SK-N-SH (cell line): ENCODE data around the gene MUC5B. TPM values are rescaled to one million over a fixed set of nuclear protein-coding genes. Genes with fewer than 3 reads are reported as not detected.
A peak's percentile ranks its signal among the peaks of the same experiment; 100 is the strongest.

Experiments
- CTCF ChIA-PET: fragments of 300-600, 350-600 bp; formaldehyde crosslinking; extraction: SDS; loops from one replicate; lab custom pipeline; 2021; lab: Yijun Ruan, JAX
- POLR2A ChIA-PET: fragments of 350-600 bp; sonication (Branson Sonifier 250); formaldehyde crosslinking; extraction: SDS; loops from one replicate; lab custom pipeline; 2020; ENCODE audit warnings: antibody characterized with exemption, inconsistent platforms; lab: Yijun Ruan, JAX
- DNase-seq: peaks from one replicate; pipeline ENCODE4 v3.0.0; 2012
- H2AFZ ChIP-seq: fragments of 200-600 bp; sonication (generic); 2 replicates; pipeline ENCODE4 v1.8.1; 2016; ENCODE audit warnings: antibody characterized with exemption, mild to moderate bottlenecking, low read depth
- H3F3A ChIP-seq: fragments of 200-600 bp; sonication (generic); replicated peaks from 2 replicates; pipeline ENCODE3; 2016; ENCODE audit warnings: antibody characterized with exemption, mild to moderate bottlenecking; ENCODE audit not compliant: insufficient read depth
- H3K27ac ChIP-seq, 2 experiments: fragments of 200-500 bp in 1 of 2; fragments of 200-600 bp in 1 of 2; sonication (Bioruptor generic) in 1 of 2; sonication (generic), shearing (Covaris generic) in 1 of 2; 2 replicates each; pipeline versions ENCODE4 v1.5.1 to v1.6.1; 2014 to 2016; ENCODE audit warnings: low read depth in 2 of 2, inconsistent platforms in 1 of 2, low read length in 1 of 2, mild to moderate bottlenecking in 1 of 2, mixed read lengths in 1 of 2
- H3K27me3 ChIP-seq: fragments of 200-600 bp; sonication (generic), shearing (Covaris generic); 2 replicates; pipeline ENCODE4 v1.6.1; 2016; ENCODE audit warnings: mixed run types; ENCODE audit not compliant: insufficient read depth
- H3K36me3 ChIP-seq, 2 experiments: fragments of 200-500 bp in 1 of 2; fragments of 200-600 bp in 1 of 2; sonication (Bioruptor generic) in 1 of 2; sonication (generic) in 1 of 2; replicated peaks in 1 of 2; 2 replicates each; pipeline versions ENCODE3 to v1.5.1; 2014 to 2016; ENCODE audit warnings: low read length in 1 of 2, mild to moderate bottlenecking in 1 of 2; ENCODE audit not compliant: insufficient read depth in 2 of 2, control insufficient read depth in 1 of 2
- H3K4me1 ChIP-seq, 2 experiments: fragments of 200-500 bp in 1 of 2; fragments of 200-600 bp in 1 of 2; sonication (Bioruptor generic) in 1 of 2; sonication (generic), shearing (Covaris generic) in 1 of 2; 2 replicates each; pipeline versions ENCODE4 v1.5.1 to v1.6.1; 2014 to 2016; ENCODE audit warnings: low read depth in 1 of 2, low read length in 1 of 2, mixed run types in 1 of 2; ENCODE audit not compliant: insufficient read depth in 2 of 2, control insufficient read depth in 1 of 2
- H3K4me2 ChIP-seq: fragments of 200-600 bp; sonication (generic), shearing (Covaris generic); 2 replicates; pipeline ENCODE4 v1.6.1; 2017; ENCODE audit warnings: mixed run types
- H3K4me3 ChIP-seq, 2 experiments: fragments of 200-500 bp in 1 of 2; fragments of 200-600 bp in 1 of 2; sonication (Bioruptor generic) in 1 of 2; sonication (generic), shearing (Covaris generic) in 1 of 2; 2 replicates each; pipeline versions ENCODE4 v1.5.1 to v1.8.1; 2014 to 2016; ENCODE audit warnings: low read depth in 2 of 2, inconsistent platforms in 1 of 2, low read length in 1 of 2, mild to moderate bottlenecking in 1 of 2, mixed read lengths in 1 of 2, moderate library complexity in 1 of 2
- H3K79me2 ChIP-seq: fragments of 200-600 bp; sonication (generic); 2 replicates; pipeline ENCODE4 v1.8.1; 2017; ENCODE audit warnings: mild to moderate bottlenecking; ENCODE audit not compliant: insufficient read depth
- H3K9ac ChIP-seq: fragments of 200-600 bp; sonication (generic); 2 replicates; pipeline ENCODE4 v1.6.1; 2017; ENCODE audit warnings: mixed run types
- H3K9me2 ChIP-seq: fragments of 200-600 bp; sonication (generic); 2 replicates; pipeline ENCODE4 v1.6.1; 2017; ENCODE audit warnings: mixed run types
- H3K9me3 ChIP-seq: fragments of 200-600 bp; sonication (generic); 2 replicates; pipeline ENCODE4 v1.6.1; 2017; ENCODE audit warnings: mixed run types, mild to moderate bottlenecking, moderate library complexity
- H4K20me1 ChIP-seq: fragments of 200-600 bp; sonication (generic); 2 replicates; pipeline ENCODE4 v1.6.1; 2017; ENCODE audit warnings: mild to moderate bottlenecking, mixed run types; ENCODE audit not compliant: insufficient read depth
- CHD2 ChIP-seq: fragments of 150-350 bp; IDR thresholded peaks from 2 replicates; pipeline ENCODE4 v1.6.1; 2018; ENCODE audit warnings: low read length; ENCODE audit not compliant: partially characterized antibody
- CTCF ChIP-seq: fragments of 200-600 bp; sonication (generic); IDR thresholded peaks from 2 replicates; pipeline ENCODE4 v1.6.1; 2017; ENCODE audit warnings: antibody characterized with exemption, mild to moderate bottlenecking, moderate library complexity
- FOSL2 ChIP-seq: IDR thresholded peaks from 2 replicates; pipeline ENCODE4 v1.4.0; 2012; ENCODE audit warnings: low read depth, mild to moderate bottlenecking, moderate library complexity, borderline replicate concordance
- GABPA ChIP-seq: IDR thresholded peaks from 2 replicates; pipeline ENCODE4 v1.4.0; 2012; ENCODE audit warnings: low read depth, mild to moderate bottlenecking
- MXI1 ChIP-seq: IDR thresholded peaks from 2 replicates; pipeline ENCODE4 v1.6.1; 2012; ENCODE audit warnings: mild to moderate bottlenecking, low read depth, low read length, improper control_type of control experiment
- NFIC ChIP-seq: IDR thresholded peaks from 2 replicates; pipeline ENCODE4 v1.4.0; 2012; ENCODE audit warnings: borderline replicate concordance
- PBX3 ChIP-seq: IDR thresholded peaks from 2 replicates; pipeline ENCODE4; 2012
- RAD21 ChIP-seq: IDR thresholded peaks from 2 replicates; pipeline ENCODE4 v1.6.1; 2012; ENCODE audit warnings: mild to moderate bottlenecking, low read length
- RCOR1 ChIP-seq: fragments of 150-350 bp; IDR thresholded peaks from 2 replicates; pipeline ENCODE4 v1.6.1; 2017; ENCODE audit warnings: antibody characterized with exemption, low read length
- RFX5 ChIP-seq: IDR thresholded peaks from 2 replicates; pipeline ENCODE4 v1.6.1; 2012; ENCODE audit warnings: mild to moderate bottlenecking, improper control_type of control experiment, low read length
- RXRA ChIP-seq: IDR thresholded peaks from 2 replicates; pipeline ENCODE4 v1.4.0; 2012; ENCODE audit warnings: low read depth, mild to moderate bottlenecking, borderline replicate concordance
- SIN3A ChIP-seq: IDR thresholded peaks from 2 replicates; pipeline ENCODE4 v1.6.1; 2012; ENCODE audit warnings: low read depth, mild to moderate bottlenecking, low read length, moderate library complexity, borderline replicate concordance
- TAF1 ChIP-seq: IDR thresholded peaks from 2 replicates; pipeline ENCODE4 v1.6.1; 2012; ENCODE audit warnings: low read depth, mild to moderate bottlenecking, low read length, moderate library complexity, borderline replicate concordance
- USF1 ChIP-seq: IDR thresholded peaks from 2 replicates; pipeline ENCODE4 v1.4.0; 2012; ENCODE audit warnings: low read depth, borderline replicate concordance
- USF2 ChIP-seq: fragments of 150-350 bp; IDR thresholded peaks from 2 replicates; pipeline ENCODE4 v1.6.1; 2017; ENCODE audit warnings: antibody characterized with exemption, low read length, low read depth, borderline replicate concordance
- YY1 ChIP-seq: IDR thresholded peaks from 2 replicates; pipeline ENCODE4 v1.4.0; 2012; ENCODE audit warnings: low read depth, mild to moderate bottlenecking
- ZBTB33 ChIP-seq: IDR thresholded peaks from 2 replicates; pipeline ENCODE4 v1.4.0; 2012; ENCODE audit warnings: low read depth, borderline replicate concordance
- WGBS: methylation state at CpG from one replicate; pipeline ENCODE4 v1.1.6; 2017; ENCODE audit warnings: low lambda C conversion rate; 5-methylcytosine and 5-hydroxymethylcytosine counted together
- polyA plus RNA-seq, 3 experiments: library from polyadenylated mRNA; depleted of rRNA; stranded (reverse); fragments of >200 nt; gene quantifications; 2 replicates each; pipeline ENCODE4 v1.2.3, GENCODE V29; 2012

MUC5B gene
- polyA plus RNA-seq, 1 of the 3 experiments (the other 2 are of a cell fraction) = not detected

- H3K27ac ChIP-seq = no peak overlapping the region
- no peak overlapping the region for H3K4me3 ChIP-seq
- no peaks in the 10 kb centered on the region for H3K79me2 ChIP-seq
- no peaks in the 10 kb centered on the region for H3K4me1 ChIP-seq
- H3K27me3 ChIP-seq = no peaks in the 10 kb centered on the region
- H4K20me1 ChIP-seq = no peaks in the 10 kb centered on the region
- H3F3A ChIP-seq = no peaks in the 10 kb centered on the region
- 88% methylated on average over 6 of the region's 23 CpGs for WGBS
- no peaks in the 10 kb centered on the region for H3K9me3 ChIP-seq
- H3K9me2 ChIP-seq = no peaks in the 10 kb centered on the region
- DNase-seq = peak; percentile 27
- TF ChIP-seq SIN3A = no peak
- TF ChIP-seq CHD2 = no peak
- no peak for TF ChIP-seq RXRA
- TF ChIP-seq PBX3 = no peak
- no peak for TF ChIP-seq NFIC
- no peak for TF ChIP-seq TAF1
- TF ChIP-seq MXI1 = no peak
- no peak for TF ChIP-seq USF2
- TF ChIP-seq RCOR1 = no peak
- no peak for TF ChIP-seq CTCF
- TF ChIP-seq YY1 = no peak
- TF ChIP-seq FOSL2 = no peak
- TF ChIP-seq RAD21 = no peak
- no peak for TF ChIP-seq RFX5
- no peak for TF ChIP-seq USF1
- no peak for TF ChIP-seq ZBTB33
- no peak for TF ChIP-seq GABPA
- H2AFZ ChIP-seq = no peak overlapping the region
- H3K4me2 ChIP-seq = no peak overlapping the region
- ChIA-PET CTCF (interaction anchor here (0.7 to 2.7 kb wide), 4 partner anchors 11 to 353 kb away, joined by 3 to 10 read pairs (median 3); no protein-coding TSS in a partner anchor), POLR2A (no interaction called here)
- H3K36me3 ChIP-seq = no peaks in the 10 kb centered on the region
- H3K9ac ChIP-seq = no peak overlapping the region
These were observed 986 bp upstream of the MUC5B start for GRCh38 chr11:1221848-1222311.
